Measurements from ENCODE around the gene LRRC47. TPM values are rescaled to one million over a fixed set of nuclear protein-coding genes. Genes with fewer than 3 reads are reported as not detected.

Gene LRRC47
- total and polyA plus RNA-seq, 2 of the 8 experiments (the other 6 are each of a cell fraction or from before 2014, with no cell fraction given): 38.3 to 82.4 TPM

DNA sequence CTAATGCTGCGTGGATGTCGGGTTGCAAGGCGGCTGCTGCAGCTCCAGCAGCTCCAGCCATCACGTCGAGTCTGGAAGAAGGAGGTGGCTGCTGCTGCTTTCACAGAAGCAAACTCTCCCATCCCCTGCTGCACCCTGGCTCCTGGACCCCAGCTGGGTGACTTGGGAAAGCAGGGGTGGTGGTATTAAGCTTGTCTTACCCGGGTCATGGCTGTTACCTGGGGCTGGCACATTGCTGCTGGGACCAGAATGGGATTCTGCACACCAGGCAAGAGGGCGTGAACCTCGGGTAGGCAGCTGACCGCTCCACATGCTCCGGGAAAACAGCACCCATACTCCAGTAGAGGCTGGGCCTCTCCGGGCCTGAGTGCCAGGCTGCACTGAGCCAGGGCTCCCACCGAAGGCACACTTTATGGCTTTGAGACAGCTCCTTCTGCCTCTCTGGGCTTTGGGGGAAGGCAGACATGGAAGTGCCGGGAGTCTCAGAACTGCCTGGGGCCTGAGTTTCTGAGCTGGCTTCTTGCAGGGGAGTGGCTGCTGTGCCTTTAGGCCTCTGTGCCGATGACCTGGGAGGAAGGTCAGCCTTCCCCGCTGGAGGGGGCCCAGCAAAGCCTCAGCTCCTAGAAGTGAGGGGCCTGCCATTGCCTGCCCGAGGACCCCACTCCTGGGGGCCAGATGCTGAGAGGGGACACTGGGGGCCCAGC lies 22.6 kb downstream of the LRRC47 start:
- Histone ChIP-seq H3K18ac (ENCODE audit: extremely low read depth, low read length) (no peak overlapping the region), H2AK5ac (ENCODE audit: low read depth, low read length) (peak overlapping the region; percentile 39; the same call in 1 of the 2 replicates), H2BK5ac (ENCODE audit: low read depth, low read length) (no peak overlapping the region; the same call in 1 of the 2 replicates), H3K23ac (ENCODE audit: insufficient read length) (no peak overlapping the region), H2BK12ac (ENCODE audit: low read depth, low read length) (0 out of 2 replicates have a peak overlapping the region, but pooled peaks have one; percentile 9), H3K36me3 (ENCODE audit: control insufficient read depth in 2 of 4, insufficient read depth in 4 of 4, low read length in 3 of 4) (no peaks in the 10 kb centered on the region), H4K91ac (replicated peaks; ENCODE audit: insufficient read length, low read length) (no peak overlapping the region), H4K20me1 (replicated peaks in 1 of 2; ENCODE audit: control insufficient read depth in 1 of 2, insufficient read depth in 2 of 2, low read length in 2 of 2) (peaks cover 2 to 13% of the 10 kb centered on the region in 2 experiments), H3K27me3 (replicated peaks in 1 of 4; ENCODE audit: control insufficient read depth in 3 of 4, extremely low read depth in 1 of 4, insufficient read depth in 3 of 4, low read length in 3 of 4) (no peaks in the 10 kb centered on the region), H3K4me1 (replicated peaks in 1 of 4; ENCODE audit: control insufficient read depth in 3 of 4, insufficient read depth in 4 of 4, low read length in 3 of 4) (peaks cover 0 to 35% (median 13%) of the 10 kb centered on the region in 4 experiments; a peak in 6 of 7 replicates), H3K79me2 (ENCODE audit: control insufficient read depth in 1 of 2, insufficient read depth in 2 of 2, low read length in 2 of 2) (no peaks in the 10 kb centered on the region), H3K4ac (replicated peaks; ENCODE audit: insufficient read length, low read depth, low read length) (peak overlapping the region; percentile 72), H3K4me3 (ENCODE audit: extremely low read depth in 1 of 4, insufficient read depth in 2 of 4, low read depth in 3 of 4, low read length in 4 of 4) (no peak overlapping the region), H3K4me2 (ENCODE audit: insufficient read depth in 1 of 2, low read depth in 2 of 2, low read length in 2 of 2) (peak overlapping the region in 1 of 2 experiments; percentile 76; a peak in 1 of 4 replicates), H3K9me3 (ENCODE audit: insufficient read depth in 2 of 2, low read depth in 1 of 2, low read length in 1 of 2) (no peaks in the 10 kb centered on the region), H4K5ac (ENCODE audit: insufficient read length, low read depth, low read length) (no peak overlapping the region), H3K14ac (ENCODE audit: insufficient read length) (no peak overlapping the region), H2BK15ac (ENCODE audit: low read length) (peak overlapping the region; percentile 72; the same call in 1 of the 2 replicates), H3K79me1 (ENCODE audit: low read depth, low read length) (no peaks in the 10 kb centered on the region; the same call in 1 of the 2 replicates), H3K27ac (ENCODE audit: low read depth, low read length) (no peak overlapping the region), H3K56ac (replicated peaks; ENCODE audit: insufficient read length, low read depth, low read length) (no peak overlapping the region), H4K8ac (ENCODE audit: extremely low read depth, insufficient read depth, low read length) (no peak overlapping the region; the same call in 1 of the 2 replicates), H2AFZ (ENCODE audit: low read length) (no peak overlapping the region), H2BK20ac (ENCODE audit: low read length) (no peak overlapping the region), H3K23me2 (ENCODE audit: low read depth, low read length) (peaks cover 11% of the 10 kb centered on the region; the same call in 1 of the 2 replicates), H3K9ac (replicated peaks in 1 of 4; ENCODE audit: extremely low read depth in 1 of 4, low read depth in 3 of 4, low read length in 3 of 4) (no peak overlapping the region), H2BK120ac (replicated peaks; ENCODE audit: low read depth, low read length) (no peak overlapping the region)
- FAIRE-seq: no peak
- ChIA-PET CTCF (ENCODE audit: partially characterized antibody) (interaction anchor here (1.1 to 3.4 kb wide), 6 partner anchors 12 to 78 kb away, joined by 3 to 15 read pairs (median 6); partner anchors contain the start of gene LRRC47), POLR2A (ENCODE audit: partially characterized antibody) (interaction anchor here (0.8 to 2.0 kb wide), 3 partner anchors 14 to 27 kb away, joined by 3 to 7 read pairs (median 4); no protein-coding TSS in a partner anchor)
- WGBS, 2 experiments (ENCODE audit: extremely low coverage in 1 of 2, insufficient coverage in 1 of 2, insufficient read length in 1 of 2, insufficient replicate concordance in 2 of 2, low coverage in 1 of 2, low lambda C conversion rate in 2 of 2, missing lambda C conversion rate in 1 of 2): 86% methylated on average over 16 of the region's 16 CpGs; no CpG with 5 or more reads in 1 of the 2 experiments
- no peak for DNase-seq (ENCODE audit: low read depth in 1 of 2, low spot score in 2 of 2)
- TF ChIP-seq TCF12 (IDR thresholded peaks at IDR 0.05; ENCODE audit: low read depth, low read length): no peak
- TF ChIP-seq SIN3A (conservative IDR thresholded peaks at IDR 0.05 in 1 of 2, IDR thresholded peaks at IDR 0.05 in 1 of 2; ENCODE audit: low read depth in 1 of 2, low read length in 2 of 2): no peak
- TF ChIP-seq RAD21 (IDR thresholded peaks at IDR 0.05 in 1 of 2, conservative IDR thresholded peaks at IDR 0.05 in 1 of 2; ENCODE audit: low read depth in 2 of 2, low read length in 2 of 2): no peak
- no peak for TF ChIP-seq KDM1A (IDR thresholded peaks at IDR 0.05; ENCODE audit: borderline replicate concordance, low read length)
- TF ChIP-seq CHD2 (IDR thresholded peaks at IDR 0.05; ENCODE audit: low read length): no peak
- TF ChIP-seq SP1 (IDR thresholded peaks at IDR 0.05; ENCODE audit: low read depth, low read length): no peak
- TF ChIP-seq CHD1 (IDR thresholded peaks at IDR 0.05; ENCODE audit: low read depth, low read length): no peak
- TF ChIP-seq SIX5 (IDR thresholded peaks at IDR 0.05; ENCODE audit: low read depth, low read length): no peak
- no peak for TF ChIP-seq SIRT6 (IDR thresholded peaks at IDR 0.05; ENCODE audit: low read length)

All from H1 (cell line).